IgD-negative memory B cell (primary cell): Measurements from ENCODE around the gene MACF1. TPM values are rescaled to one million over a fixed set of nuclear protein-coding genes. Genes with fewer than 3 reads are reported as not detected.

Experiments
- H3K27ac Mint-ChIP-seq, 3 donors: one replicate each; pipeline ENCODE4 v1.8.0; 2020 to 2022; ENCODE audit warnings: mild to moderate bottlenecking in 3 of 3, mixed read lengths in 3 of 3, moderate library complexity in 1 of 3
- H3K27me3 Mint-ChIP-seq: one replicate; pipeline ENCODE4 v1.8.0; 2021; ENCODE audit warnings: mixed read lengths
- H3K36me3 Mint-ChIP-seq: one replicate; pipeline ENCODE4 v1.8.0; 2020; ENCODE audit warnings: mild to moderate bottlenecking, mixed read lengths
- H3K4me1 Mint-ChIP-seq, 3 donors: one replicate each; pipeline ENCODE4 v1.8.0; 2020 to 2022; ENCODE audit warnings: mixed read lengths in 3 of 3, mild to moderate bottlenecking in 1 of 3
- H3K4me3 Mint-ChIP-seq, 4 donors: one replicate each; pipeline ENCODE4 v1.8.0; 2020 to 2022; ENCODE audit warnings: mild to moderate bottlenecking in 4 of 4, mixed read lengths in 4 of 4, moderate library complexity in 3 of 4
- H3K9me3 Mint-ChIP-seq, 3 donors: one replicate each; pipeline ENCODE4 v1.8.0; 2020 to 2021; ENCODE audit warnings: mixed read lengths in 3 of 3, mild to moderate bottlenecking in 1 of 3
- polyA plus RNA-seq: library from polyadenylated mRNA; unstranded; fragments of 300-500 nt; fragmentation: Illumina TruSeq; gene quantifications from one replicate; pipeline ENCODE4 v1.2.3, GENCODE V29; 2021

MACF1 gene
- polyA plus RNA-seq, 1 donor from 2014 or later: 51.2 TPM

GRCh38 chr1:39381839-39382238 is 177.3 kb downstream of the MACF1 start:
- Mint-ChIP-seq H3K4me3 (no peak overlapping the region), H3K9me3 (no peaks in the 10 kb centered on the region), H3K27ac (no peak overlapping the region), H3K36me3 (peaks cover 5% of the 10 kb centered on the region), H3K27me3 (no peaks in the 10 kb centered on the region), H3K4me1 (no peaks in the 10 kb centered on the region)

- H3K27ac Mint-ChIP-seq: no peak overlapping the region
These were observed 179.8 kb downstream of the MACF1 start for GRCh38 chr1:39384305-39384704.

GRCh38 chr1:39385067-39385988 is 180.8 kb downstream of the MACF1 start:
- peak overlapping the region in 1 of 3 donors; percentile 80 for H3K27ac Mint-ChIP-seq
- no peaks in the 10 kb centered on the region for H3K27me3 Mint-ChIP-seq
- H3K4me1 Mint-ChIP-seq: peaks cover 0 to 5% (median 0%) of the 10 kb centered on the region in 3 donors
- no peaks in the 10 kb centered on the region for H3K9me3 Mint-ChIP-seq
- H3K36me3 Mint-ChIP-seq: peaks cover 9% of the 10 kb centered on the region
- H3K4me3 Mint-ChIP-seq: no peak overlapping the region

More at GRCh38 chr1:39384305-39384704, 179.8 kb downstream of the MACF1 start:
- Mint-ChIP-seq H3K36me3 (peaks cover 9% of the 10 kb centered on the region), H3K4me1 (no peaks in the 10 kb centered on the region), H3K9me3 (no peaks in the 10 kb centered on the region), H3K4me3 (no peak overlapping the region), H3K27me3 (no peaks in the 10 kb centered on the region)

- Mint-ChIP-seq H3K9me3 (no peaks in the 10 kb centered on the region), H3K4me3 (no peak overlapping the region), H3K27ac (no peak overlapping the region), H3K36me3 (peaks cover 10% of the 10 kb centered on the region), H3K4me1 (peaks cover 0 to 8% (median 5%) of the 10 kb centered on the region in 3 donors), H3K27me3 (no peaks in the 10 kb centered on the region)
These were observed 182.5 kb downstream of the MACF1 start for GRCh38 chr1:39386997-39387396.

GRCh38 chr1:39387452-39387851 is 183.0 kb downstream of the MACF1 start:
- peaks cover 0 to 10% (median 5%) of the 10 kb centered on the region in 3 donors for H3K4me1 Mint-ChIP-seq
- peaks cover 10% of the 10 kb centered on the region for H3K36me3 Mint-ChIP-seq
- H3K9me3 Mint-ChIP-seq: no peaks in the 10 kb centered on the region
- H3K27me3 Mint-ChIP-seq: no peaks in the 10 kb centered on the region
- peak overlapping the region in 1 of 3 donors; percentile 63 for H3K27ac Mint-ChIP-seq
- no peak overlapping the region for H3K4me3 Mint-ChIP-seq

GRCh38 chr1:39391691-39392679 is 187.5 kb downstream of the MACF1 start:
- Mint-ChIP-seq H3K27me3 (no peaks in the 10 kb centered on the region), H3K36me3 (peaks cover 7% of the 10 kb centered on the region), H3K4me1 (peaks cover 13 to 42% (median 39%) of the 10 kb centered on the region in 3 donors), H3K4me3 (no peak overlapping the region), H3K9me3 (no peaks in the 10 kb centered on the region), H3K27ac (no peak overlapping the region)

- no peaks in the 10 kb centered on the region for H3K9me3 Mint-ChIP-seq
- no peak overlapping the region for H3K4me3 Mint-ChIP-seq
- peak overlapping the region in 1 of 3 donors; percentile 59 for H3K27ac Mint-ChIP-seq
- peaks cover 5% of the 10 kb centered on the region for H3K36me3 Mint-ChIP-seq
- no peaks in the 10 kb centered on the region for H3K27me3 Mint-ChIP-seq
- H3K4me1 Mint-ChIP-seq: peaks cover 16 to 46% (median 44%) of the 10 kb centered on the region in 3 donors
These were observed 188.5 kb downstream of the MACF1 start for GRCh38 chr1:39392851-39393573.

- Mint-ChIP-seq H3K9me3 (no peaks in the 10 kb centered on the region), H3K4me3 (no peak overlapping the region), H3K27ac (no peak overlapping the region), H3K27me3 (no peaks in the 10 kb centered on the region), H3K36me3 (peaks cover 3% of the 10 kb centered on the region), H3K4me1 (peaks cover 22 to 52% (median 51%) of the 10 kb centered on the region in 3 donors)
These were observed 189.2 kb downstream of the MACF1 start for GRCh38 chr1:39393645-39394044.

GRCh38 chr1:39394059-39394458 is 189.6 kb downstream of the MACF1 start:
- Mint-ChIP-seq H3K9me3 (no peaks in the 10 kb centered on the region), H3K36me3 (peaks cover 3% of the 10 kb centered on the region), H3K27ac (peak overlapping the region in 1 of 3 donors; percentile 30), H3K4me1 (peaks cover 26 to 56% (median 55%) of the 10 kb centered on the region in 3 donors), H3K4me3 (no peak overlapping the region), H3K27me3 (no peaks in the 10 kb centered on the region)

- Mint-ChIP-seq H3K36me3 (peaks cover 3% of the 10 kb centered on the region), H3K27me3 (no peaks in the 10 kb centered on the region), H3K4me1 (peaks cover 27 to 60% (median 56%) of the 10 kb centered on the region in 3 donors), H3K4me3 (peak overlapping the region in 1 of 4 donors; percentile 17), H3K9me3 (no peaks in the 10 kb centered on the region), H3K27ac (peak overlapping the region in 1 of 3 donors; percentile 30)
These were observed 190.1 kb downstream of the MACF1 start for GRCh38 chr1:39394598-39394997.

- Mint-ChIP-seq H3K4me1 (peaks cover 31 to 61% (median 59%) of the 10 kb centered on the region in 3 donors), H3K27me3 (no peaks in the 10 kb centered on the region), H3K9me3 (no peaks in the 10 kb centered on the region), H3K27ac (peak overlapping the region; percentile 10 to 86 (median 13)), H3K4me3 (no peak overlapping the region), H3K36me3 (peaks cover 3% of the 10 kb centered on the region)
These were observed 190.9 kb downstream of the MACF1 start for GRCh38 chr1:39395357-39395831.

- H3K4me3 Mint-ChIP-seq: no peak overlapping the region
- H3K27ac Mint-ChIP-seq: peak overlapping the region in 1 of 3 donors; percentile 29
- no peaks in the 10 kb centered on the region for H3K27me3 Mint-ChIP-seq
- no peaks in the 10 kb centered on the region for H3K9me3 Mint-ChIP-seq
- peaks cover 31 to 61% (median 53%) of the 10 kb centered on the region in 3 donors for H3K4me1 Mint-ChIP-seq
- peaks cover 2% of the 10 kb centered on the region for H3K36me3 Mint-ChIP-seq
These were observed 192.2 kb downstream of the MACF1 start for GRCh38 chr1:39396671-39397070.

GRCh38 chr1:39397487-39397886 is 193.0 kb downstream of the MACF1 start:
- H3K4me1 Mint-ChIP-seq: peaks cover 31 to 61% (median 49%) of the 10 kb centered on the region in 3 donors
- no peaks in the 10 kb centered on the region for H3K9me3 Mint-ChIP-seq
- H3K4me3 Mint-ChIP-seq: no peak overlapping the region
- H3K27ac Mint-ChIP-seq: peak overlapping the region in 1 of 3 donors; percentile 31
- H3K36me3 Mint-ChIP-seq: peaks cover 2% of the 10 kb centered on the region
- no peaks in the 10 kb centered on the region for H3K27me3 Mint-ChIP-seq
